ENCODE results near the gene PIGBOS1.

- TF ChIP-seq REST (IDR thresholded peaks at IDR 0.05; ENCODE audit: borderline replicate concordance) (no peak), REST (CRISPR knock-in tag; IDR thresholded peaks at IDR 0.05; ENCODE audit: low read depth) (no peak), CEBPZ (IDR thresholded peaks at IDR 0.05; ENCODE audit: borderline replicate concordance, low read depth, low read length) (no peak), CTCF (IDR thresholded peaks at IDR 0.05 in 2 of 3, conservative IDR thresholded peaks at IDR 0.05 in 1 of 3; ENCODE audit: insufficient read depth in 2 of 3, low read depth in 1 of 3, low read length in 3 of 3) (no peak), RFX5 (IDR thresholded peaks at IDR 0.05; ENCODE audit: low read depth, low read length) (no peak)
Observed at GRCh38 chr15:55283379-55284147, 35.4 kb downstream of the PIGBOS1 start.
